ENCODE data around the gene ZNF770. TPM values are rescaled to one million over a fixed set of nuclear protein-coding genes. Genes with fewer than 3 reads are reported as not detected.
"Not testable (repeated sequence)": the region's sequence is repeated elsewhere in the genome, so short reads cannot be mapped to it uniquely, and the experiment has no call there.

ZNF770 gene
- total and polyA plus RNA-seq, 3 donors from 2014 or later, result 17.7 to 30.2 (median 27.7) TPM

- no peaks in the 10 kb centered on the region for H3K9me3 ChIP-seq
- no peak overlapping the region for H3K27ac ChIP-seq
- H3K36me3 ChIP-seq (ENCODE audit: low read depth, missing control alignments), result no peaks in the 10 kb centered on the region
- whole genome bisulfite sequencing, 2 donors, result 86 to 88% methylated on average over 3 of the region's 3 CpGs
- no peak for TF ChIP-seq POLR2A (IDR thresholded peaks at IDR 0.05)
- TF ChIP-seq CTCF (IDR thresholded peaks at IDR 0.05), result no peak
- H3K27me3 ChIP-seq, result no peaks in the 10 kb centered on the region
- intact Hi-C loops (cut with DNase I; ENCODE audit: low total_unique reads), result no loop called here
- DNase-seq, result no peak
- no peak overlapping the region for H3K4me3 ChIP-seq
- H3K4me1 ChIP-seq, result no peaks in the 10 kb centered on the region
Observed at GRCh38 chr15:34944936-34945335, 43.2 kb downstream of the ZNF770 start.

GRCh38 chr15:34943711-34944110, 44.4 kb downstream of the ZNF770 start:
- no peaks in the 10 kb centered on the region for H3K36me3 ChIP-seq (ENCODE audit: low read depth, missing control alignments)

DNA sequence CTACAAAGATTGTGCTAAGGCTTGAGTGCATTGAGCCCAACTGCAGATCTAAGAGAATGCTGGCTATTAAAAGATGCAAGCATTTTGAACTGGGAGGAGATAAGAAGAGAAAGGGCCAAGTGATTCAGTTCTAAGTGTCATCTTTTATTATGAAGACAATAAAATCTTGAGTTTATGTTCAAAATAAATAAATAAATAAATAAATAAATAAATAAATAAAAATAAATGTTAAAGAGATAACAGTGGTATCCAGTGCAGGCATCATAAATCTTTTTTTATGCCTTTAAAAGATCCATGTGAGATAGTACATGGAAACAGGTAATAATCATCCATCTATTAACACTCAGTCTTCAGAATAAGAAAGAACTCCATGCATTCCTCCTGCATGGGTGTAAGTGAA, 44.8 kb downstream of the ZNF770 start:
- H3K27me3 ChIP-seq; H3K4me1 ChIP-seq; intact Hi-C loops (cut with DNase I; ENCODE audit: low total_unique reads); H3K27ac ChIP-seq; DNase-seq; H3K9me3 ChIP-seq; H3K36me3 ChIP-seq (ENCODE audit: low read depth, missing control alignments); H3K4me3 ChIP-seq: not testable (repeated sequence)

More at GRCh38 chr15:34943711-34944110, 44.4 kb downstream of the ZNF770 start:
- intact Hi-C loops (cut with DNase I; ENCODE audit: low total_unique reads), result no loop called here
- no peak for DNase-seq
- Histone ChIP-seq H3K27me3 (no peaks in the 10 kb centered on the region), H3K4me1 (no peaks in the 10 kb centered on the region), H3K4me3 (no peak overlapping the region), H3K9me3 (no peaks in the 10 kb centered on the region), H3K27ac (no peak overlapping the region)
- TF ChIP-seq CTCF (IDR thresholded peaks at IDR 0.05) (no peak), POLR2A (IDR thresholded peaks at IDR 0.05) (no peak)

GRCh38 chr15:34942363-34942762, 45.7 kb downstream of the ZNF770 start:
- intact Hi-C loops (cut with DNase I; ENCODE audit: low total_unique reads), result no loop called here
- no peak overlapping the region for H3K27ac ChIP-seq
- no peak for TF ChIP-seq POLR2A (IDR thresholded peaks at IDR 0.05)
- no peak for TF ChIP-seq CTCF (IDR thresholded peaks at IDR 0.05)

GRCh38 chr15:34941831-34942230, 46.3 kb downstream of the ZNF770 start:
- H3K4me3 ChIP-seq, result no peak overlapping the region
- H3K27me3 ChIP-seq, result no peaks in the 10 kb centered on the region
- H3K4me1 ChIP-seq, result no peaks in the 10 kb centered on the region
- intact Hi-C loops (cut with DNase I; ENCODE audit: low total_unique reads), result no loop called here
- no peak for DNase-seq
- H3K27ac ChIP-seq, result no peak overlapping the region
- no peaks in the 10 kb centered on the region for H3K9me3 ChIP-seq
- 72 to 90% methylated on average over 3 of the region's 3 CpGs for WGBS, 2 donors
- TF ChIP-seq POLR2A (IDR thresholded peaks at IDR 0.05) (no peak), CTCF (IDR thresholded peaks at IDR 0.05) (no peak)
- H3K36me3 ChIP-seq (ENCODE audit: low read depth, missing control alignments), result no peaks in the 10 kb centered on the region

More at GRCh38 chr15:34942363-34942762, 45.7 kb downstream of the ZNF770 start:
- WGBS, 2 donors, result 32 to 52% methylated on average over 6 of the region's 6 CpGs
- Histone ChIP-seq H3K9me3 (no peaks in the 10 kb centered on the region), H3K27me3 (no peaks in the 10 kb centered on the region), H3K36me3 (ENCODE audit: low read depth, missing control alignments) (no peaks in the 10 kb centered on the region), H3K4me3 (no peak overlapping the region), H3K4me1 (no peaks in the 10 kb centered on the region)
- DNase-seq, result no peak
